ENCODE measurements around the gene GFOD1.

GFOD1 gene

DNA sequence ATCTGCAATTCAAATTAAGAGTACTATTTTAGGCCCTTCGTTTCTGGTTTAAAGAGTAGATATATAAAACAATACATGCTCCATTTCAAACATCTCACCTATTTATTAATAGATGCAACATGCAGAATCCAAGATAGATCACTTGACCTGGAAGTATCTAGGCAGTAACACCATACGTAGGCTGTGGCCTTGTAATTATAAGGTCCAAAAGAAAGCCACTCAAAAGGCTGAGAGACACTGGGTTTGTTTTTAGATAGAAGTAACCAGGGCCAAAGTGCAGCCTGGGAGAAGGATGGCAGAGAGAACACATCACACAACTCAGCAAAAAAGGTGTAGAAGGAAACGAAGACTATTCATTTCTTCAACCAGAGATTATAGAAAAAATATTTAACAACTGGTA is 8.4 kb upstream of the GFOD1 start:
- H3K4me3 ChIP-seq (ENCODE audit: low read length, poor library complexity, severe bottlenecking), result no peak overlapping the region
- H3F3A ChIP-seq (ENCODE audit: low read depth), result no peaks in the 10 kb centered on the region
- H2AFZ ChIP-seq (ENCODE audit: low read length), result 0 out of 2 replicates have a peak overlapping the region, but pooled peaks have one; percentile 8
- no peak overlapping the region for H3K4me2 ChIP-seq (ENCODE audit: low read depth, low read length, poor library complexity, severe bottlenecking)
- H3K9ac ChIP-seq (ENCODE audit: low read depth, low read length, poor library complexity, severe bottlenecking), result no peak overlapping the region
- no peaks in the 10 kb centered on the region for H3K27me3 ChIP-seq (ENCODE audit: insufficient read depth, low read length, poor library complexity, severe bottlenecking)
- no peaks in the 10 kb centered on the region for H3K79me2 ChIP-seq (ENCODE audit: insufficient read depth, low read length)
- no peaks in the 10 kb centered on the region for H3K9me2 ChIP-seq (replicated peaks; ENCODE audit: low read depth, low read length)
- no peaks in the 10 kb centered on the region for H3K36me3 ChIP-seq (ENCODE audit: insufficient read depth, low read length)
- H3K4me1 ChIP-seq (ENCODE audit: insufficient read depth, low read length, poor library complexity, severe bottlenecking), result no peaks in the 10 kb centered on the region
- no peaks in the 10 kb centered on the region for H4K20me1 ChIP-seq (ENCODE audit: insufficient read depth, low read length, poor library complexity, severe bottlenecking)
- TF ChIP-seq, protein P1, sequence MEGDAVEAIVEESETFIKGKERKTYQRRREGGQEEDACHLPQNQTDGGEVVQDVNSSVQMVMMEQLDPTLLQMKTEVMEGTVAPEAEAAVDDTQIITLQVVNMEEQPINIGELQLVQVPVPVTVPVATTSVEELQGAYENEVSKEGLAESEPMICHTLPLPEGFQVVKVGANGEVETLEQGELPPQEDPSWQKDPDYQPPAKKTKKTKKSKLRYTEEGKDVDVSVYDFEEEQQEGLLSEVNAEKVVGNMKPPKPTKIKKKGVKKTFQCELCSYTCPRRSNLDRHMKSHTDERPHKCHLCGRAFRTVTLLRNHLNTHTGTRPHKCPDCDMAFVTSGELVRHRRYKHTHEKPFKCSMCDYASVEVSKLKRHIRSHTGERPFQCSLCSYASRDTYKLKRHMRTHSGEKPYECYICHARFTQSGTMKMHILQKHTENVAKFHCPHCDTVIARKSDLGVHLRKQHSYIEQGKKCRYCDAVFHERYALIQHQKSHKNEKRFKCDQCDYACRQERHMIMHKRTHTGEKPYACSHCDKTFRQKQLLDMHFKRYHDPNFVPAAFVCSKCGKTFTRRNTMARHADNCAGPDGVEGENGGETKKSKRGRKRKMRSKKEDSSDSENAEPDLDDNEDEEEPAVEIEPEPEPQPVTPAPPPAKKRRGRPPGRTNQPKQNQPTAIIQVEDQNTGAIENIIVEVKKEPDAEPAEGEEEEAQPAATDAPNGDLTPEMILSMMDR (conservative IDR thresholded peaks at IDR 0.05; ENCODE audit: low read length), result no peak
- no peak for TF ChIP-seq EZH2phosphoT487 (IDR thresholded peaks at IDR 0.05; ENCODE audit: borderline replicate concordance)
- H3K9me3 ChIP-seq (ENCODE audit: insufficient read depth, low read depth, low read length), result no peaks in the 10 kb centered on the region

DNA sequence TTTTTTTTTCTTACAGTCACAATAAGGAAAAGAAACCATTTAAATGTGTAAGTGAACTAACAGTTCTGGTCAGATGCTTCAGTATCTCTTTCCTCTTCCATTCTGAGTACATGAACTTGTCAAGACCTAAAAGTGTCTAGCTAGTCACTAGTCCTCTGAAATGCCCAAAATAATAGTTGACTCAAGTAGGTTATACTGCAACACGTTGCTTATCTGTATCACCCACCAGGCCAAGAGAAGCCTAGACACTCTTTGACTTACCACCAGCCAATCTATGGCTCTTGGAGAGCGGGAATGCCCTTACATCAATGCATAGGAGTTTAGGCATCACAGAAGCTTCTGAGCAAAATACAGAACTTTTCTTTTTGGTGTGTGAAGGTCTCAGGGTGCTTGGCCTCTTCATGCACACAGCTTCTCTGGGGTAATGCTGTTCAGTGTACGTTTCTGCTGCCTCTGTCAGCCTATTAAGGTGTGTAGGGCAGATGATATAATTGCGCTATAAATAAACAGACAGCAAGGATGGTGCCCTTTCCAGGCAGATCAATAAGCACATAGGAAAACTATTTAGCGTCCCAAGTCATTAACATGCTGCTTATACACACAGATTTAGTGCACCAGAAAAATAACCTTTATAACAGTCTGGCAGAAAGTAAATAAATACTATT is 7.8 kb upstream of the GFOD1 start:
- Histone ChIP-seq H2AFZ (ENCODE audit: low read length) (no peak overlapping the region), H3K9ac (ENCODE audit: low read depth, low read length, poor library complexity, severe bottlenecking) (no peak overlapping the region), H3K4me2 (ENCODE audit: low read depth, low read length, poor library complexity, severe bottlenecking) (no peak overlapping the region), H3K36me3 (ENCODE audit: insufficient read depth, low read length) (no peaks in the 10 kb centered on the region), H3K79me2 (ENCODE audit: insufficient read depth, low read length) (no peaks in the 10 kb centered on the region), H3K9me3 (ENCODE audit: insufficient read depth, low read depth, low read length) (no peaks in the 10 kb centered on the region), H3K4me1 (ENCODE audit: insufficient read depth, low read length, poor library complexity, severe bottlenecking) (no peaks in the 10 kb centered on the region), H3K4me3 (ENCODE audit: low read length, poor library complexity, severe bottlenecking) (no peak overlapping the region), H3K27me3 (ENCODE audit: insufficient read depth, low read length, poor library complexity, severe bottlenecking) (no peaks in the 10 kb centered on the region), H3F3A (ENCODE audit: low read depth) (no peaks in the 10 kb centered on the region), H4K20me1 (ENCODE audit: insufficient read depth, low read length, poor library complexity, severe bottlenecking) (no peaks in the 10 kb centered on the region), H3K9me2 (replicated peaks; ENCODE audit: low read depth, low read length) (no peaks in the 10 kb centered on the region)
- TF ChIP-seq, protein P1 (conservative IDR thresholded peaks at IDR 0.05; ENCODE audit: low read length), result no peak

DNA sequence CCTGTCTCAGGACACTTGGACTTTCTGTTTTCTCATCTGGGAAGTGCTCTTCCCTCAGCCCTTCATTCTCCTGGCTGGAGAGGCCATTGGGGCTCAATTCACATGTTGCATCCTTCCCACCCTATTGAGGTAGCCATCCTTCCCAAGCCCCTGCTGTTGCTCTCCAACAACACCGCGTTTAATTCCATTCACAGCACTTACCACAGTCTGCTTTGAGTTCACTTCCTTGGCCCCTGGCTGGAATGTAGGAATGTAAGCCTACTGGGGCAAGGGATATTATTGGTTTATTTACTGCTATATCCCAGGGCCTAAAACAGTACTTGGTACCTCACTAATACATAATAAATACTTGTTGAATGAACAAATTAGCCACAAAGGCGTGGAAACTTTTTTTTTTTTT is 6.7 kb upstream of the GFOD1 start:
- Histone ChIP-seq H3F3A (ENCODE audit: low read depth) (no peaks in the 10 kb centered on the region), H3K9ac (ENCODE audit: low read depth, low read length, poor library complexity, severe bottlenecking) (no peak overlapping the region)
- TF ChIP-seq EZH2phosphoT487 (IDR thresholded peaks at IDR 0.05; ENCODE audit: borderline replicate concordance), result no peak
- TF ChIP-seq, protein P1 (conservative IDR thresholded peaks at IDR 0.05; ENCODE audit: low read length), result no peak

More for the DNA sequence above, 6.7 kb upstream of the GFOD1 start:
- no peak overlapping the region for H3K4me3 ChIP-seq (ENCODE audit: low read length, poor library complexity, severe bottlenecking)
- H4K20me1 ChIP-seq (ENCODE audit: insufficient read depth, low read length, poor library complexity, severe bottlenecking), result no peaks in the 10 kb centered on the region
- no peaks in the 10 kb centered on the region for H3K36me3 ChIP-seq (ENCODE audit: insufficient read depth, low read length)
- no peak overlapping the region for H3K4me2 ChIP-seq (ENCODE audit: low read depth, low read length, poor library complexity, severe bottlenecking)
- no peaks in the 10 kb centered on the region for H3K4me1 ChIP-seq (ENCODE audit: insufficient read depth, low read length, poor library complexity, severe bottlenecking)
- H3K79me2 ChIP-seq (ENCODE audit: insufficient read depth, low read length), result no peaks in the 10 kb centered on the region
- H2AFZ ChIP-seq (ENCODE audit: low read length), result no peak overlapping the region
- no peaks in the 10 kb centered on the region for H3K27me3 ChIP-seq (ENCODE audit: insufficient read depth, low read length, poor library complexity, severe bottlenecking)
- H3K9me2 ChIP-seq (replicated peaks; ENCODE audit: low read depth, low read length), result no peaks in the 10 kb centered on the region
- no peaks in the 10 kb centered on the region for H3K9me3 ChIP-seq (ENCODE audit: insufficient read depth, low read depth, low read length)
